Memory B cell (primary cell): ENCODE data around the gene PHGDH.

Source experiments
- ATAC-seq: fragments of 150-1000 bp; cut with Tn5 transposase; 2 replicates; pipeline ENCODE4 v1.10.0; 2021; ENCODE audit warnings: low read depth, mild to moderate bottlenecking, moderate library complexity
- DNase-seq, 2 donors: peaks; one replicate each; pipeline ENCODE4 v3.0.0; 2022; ENCODE audit warnings: low spot score in 2 of 2
- H3K27ac Mint-ChIP-seq: one replicate; pipeline ENCODE4 v1.8.0; 2022; ENCODE audit warnings: mild to moderate bottlenecking, moderate library complexity, mixed read lengths
- H3K27me3 Mint-ChIP-seq: one replicate; pipeline ENCODE4 v1.8.0; 2022; ENCODE audit warnings: mixed read lengths
- H3K36me3 Mint-ChIP-seq: one replicate; pipeline ENCODE4 v1.8.0; 2022; ENCODE audit warnings: mild to moderate bottlenecking, mixed read lengths
- H3K4me1 Mint-ChIP-seq: one replicate; pipeline ENCODE4 v1.8.0; 2022; ENCODE audit warnings: mixed read lengths
- H3K4me3 Mint-ChIP-seq: one replicate; pipeline ENCODE4 v1.8.0; 2022; ENCODE audit warnings: mild to moderate bottlenecking, moderate library complexity, mixed read lengths
- H3K9me3 Mint-ChIP-seq: one replicate; pipeline ENCODE4 v1.8.0; 2022; ENCODE audit warnings: mixed read lengths

The PHGDH gene

GRCh38 chr1:119743308-119743707 is 31.6 kb downstream of the PHGDH start:
- Mint-ChIP-seq H3K4me3 (no peak overlapping the region), H3K4me1 (peaks cover 8% of the 10 kb centered on the region), H3K27me3 (no peaks in the 10 kb centered on the region), H3K36me3 (peaks cover 2% of the 10 kb centered on the region), H3K27ac (no peak overlapping the region), H3K9me3 (no peaks in the 10 kb centered on the region)
- DNase-seq, result no peak
- no peak for ATAC-seq

GRCh38 chr1:119743776-119744597 is 32.3 kb downstream of the PHGDH start:
- peak; percentile 67 for ATAC-seq
- H3K27ac Mint-ChIP-seq, result no peak overlapping the region
- H3K36me3 Mint-ChIP-seq, result peaks cover 2% of the 10 kb centered on the region

GRCh38 chr1:119744598-119744942 is 32.8 kb downstream of the PHGDH start:
- H3K27ac Mint-ChIP-seq, result no peak overlapping the region
- H3K4me1 Mint-ChIP-seq, result peaks cover 8% of the 10 kb centered on the region
- H3K36me3 Mint-ChIP-seq, result peaks cover 2% of the 10 kb centered on the region
- no peaks in the 10 kb centered on the region for H3K9me3 Mint-ChIP-seq
- ATAC-seq (no peak), DNase-seq (no peak)
- H3K4me3 Mint-ChIP-seq, result no peak overlapping the region
- H3K27me3 Mint-ChIP-seq, result no peaks in the 10 kb centered on the region

More at GRCh38 chr1:119743776-119744597, 32.3 kb downstream of the PHGDH start:
- Mint-ChIP-seq H3K9me3 (no peaks in the 10 kb centered on the region), H3K4me1 (peaks cover 8% of the 10 kb centered on the region), H3K4me3 (no peak overlapping the region), H3K27me3 (no peaks in the 10 kb centered on the region)
- DNase-seq, result peak; percentile 7 to 12

GRCh38 chr1:119745034-119745433 is 33.3 kb downstream of the PHGDH start:
- Mint-ChIP-seq H3K9me3 (no peaks in the 10 kb centered on the region), H3K27ac (no peak overlapping the region), H3K27me3 (no peaks in the 10 kb centered on the region), H3K4me1 (peaks cover 8% of the 10 kb centered on the region), H3K36me3 (peaks cover 2% of the 10 kb centered on the region), H3K4me3 (no peak overlapping the region)
- ATAC-seq (no peak), DNase-seq (no peak)

- ATAC-seq (no peak), DNase-seq (no peak)
- Mint-ChIP-seq H3K36me3 (peaks cover under 1% of the 10 kb centered on the region), H3K27ac (no peak overlapping the region), H3K4me3 (no peak overlapping the region), H3K4me1 (peaks cover 8% of the 10 kb centered on the region), H3K27me3 (peaks cover 3% of the 10 kb centered on the region), H3K9me3 (no peaks in the 10 kb centered on the region)
These were observed 35.7 kb downstream of the PHGDH start for GRCh38 chr1:119747451-119747850.

GRCh38 chr1:119748040-119748439 is 36.3 kb downstream of the PHGDH start:
- ATAC-seq, result no peak
- H3K27ac Mint-ChIP-seq, result no peak overlapping the region
- no peaks in the 10 kb centered on the region for H3K36me3 Mint-ChIP-seq
- no peaks in the 10 kb centered on the region for H3K9me3 Mint-ChIP-seq
- peaks cover 8% of the 10 kb centered on the region for H3K4me1 Mint-ChIP-seq
- no peak overlapping the region for H3K4me3 Mint-ChIP-seq
- no peak for DNase-seq
- H3K27me3 Mint-ChIP-seq, result peaks cover 5% of the 10 kb centered on the region

GRCh38 chr1:119752592-119752991 is 40.9 kb downstream of the PHGDH start:
- Mint-ChIP-seq H3K4me3 (no peak overlapping the region), H3K27me3 (peaks cover 5% of the 10 kb centered on the region)
- no peak for ATAC-seq

GRCh38 chr1:119758584-119758983 is 46.9 kb downstream of the PHGDH start:
- Mint-ChIP-seq H3K4me1 (no peaks in the 10 kb centered on the region), H3K27me3 (peaks cover 4% of the 10 kb centered on the region), H3K36me3 (no peaks in the 10 kb centered on the region), H3K27ac (no peak overlapping the region), H3K9me3 (no peaks in the 10 kb centered on the region), H3K4me3 (no peak overlapping the region)
- ATAC-seq (no peak), DNase-seq (no peak)

More at GRCh38 chr1:119752592-119752991, 40.9 kb downstream of the PHGDH start:
- H3K27ac Mint-ChIP-seq, result no peak overlapping the region
- DNase-seq, result no peak
- no peaks in the 10 kb centered on the region for H3K36me3 Mint-ChIP-seq
- no peaks in the 10 kb centered on the region for H3K9me3 Mint-ChIP-seq
- H3K4me1 Mint-ChIP-seq, result no peaks in the 10 kb centered on the region

- Mint-ChIP-seq H3K27ac (no peak overlapping the region), H3K36me3 (no peaks in the 10 kb centered on the region), H3K4me1 (no peaks in the 10 kb centered on the region), H3K4me3 (no peak overlapping the region), H3K27me3 (peaks cover 12% of the 10 kb centered on the region), H3K9me3 (no peaks in the 10 kb centered on the region)
- DNase-seq (no peak), ATAC-seq (no peak)
These were observed 50.7 kb downstream of the PHGDH start for GRCh38 chr1:119762409-119762808.

GRCh38 chr1:119762953-119763352 is 51.2 kb downstream of the PHGDH start:
- peaks cover 13% of the 10 kb centered on the region for H3K27me3 Mint-ChIP-seq
- H3K27ac Mint-ChIP-seq, result no peak overlapping the region
- H3K36me3 Mint-ChIP-seq, result no peaks in the 10 kb centered on the region
- ATAC-seq (no peak), DNase-seq (no peak)
- H3K4me3 Mint-ChIP-seq, result no peak overlapping the region
- H3K4me1 Mint-ChIP-seq, result no peaks in the 10 kb centered on the region
- no peaks in the 10 kb centered on the region for H3K9me3 Mint-ChIP-seq

- no peaks in the 10 kb centered on the region for H3K9me3 Mint-ChIP-seq
These were observed 52.5 kb downstream of the PHGDH start for GRCh38 chr1:119764220-119764619.

GRCh38 chr1:119766374-119766794 is 54.6 kb downstream of the PHGDH start:
- Mint-ChIP-seq H3K36me3 (no peaks in the 10 kb centered on the region), H3K4me3 (no peak overlapping the region), H3K9me3 (no peaks in the 10 kb centered on the region), H3K27ac (no peak overlapping the region), H3K27me3 (peaks cover 9% of the 10 kb centered on the region), H3K4me1 (no peaks in the 10 kb centered on the region)
- DNase-seq (no peak), ATAC-seq (no peak)

More at GRCh38 chr1:119764220-119764619, 52.5 kb downstream of the PHGDH start:
- Mint-ChIP-seq H3K36me3 (no peaks in the 10 kb centered on the region), H3K27ac (no peak overlapping the region), H3K4me1 (no peaks in the 10 kb centered on the region), H3K27me3 (peaks cover 13% of the 10 kb centered on the region), H3K4me3 (no peak overlapping the region)
- no peak for ATAC-seq
- no peak for DNase-seq

GRCh38 chr1:119767486-119767885 is 55.8 kb downstream of the PHGDH start:
- Mint-ChIP-seq H3K4me3 (no peak overlapping the region), H3K36me3 (no peaks in the 10 kb centered on the region), H3K4me1 (no peaks in the 10 kb centered on the region), H3K27me3 (peaks cover 9% of the 10 kb centered on the region), H3K27ac (no peak overlapping the region), H3K9me3 (no peaks in the 10 kb centered on the region)
- DNase-seq (no peak), ATAC-seq (no peak)

- Mint-ChIP-seq H3K27ac (no peak within 1 kb of the TSS), H3K4me1 (no peaks in the 10 kb centered on the region), H3K4me3 (no peak within 1 kb of the TSS), H3K36me3 (no peaks in the 10 kb centered on the region), H3K27me3 (peaks cover 12% of the 10 kb centered on the region), H3K9me3 (no peaks in the 10 kb centered on the region)
- ATAC-seq, result no peak
- DNase-seq, result no peak
These were observed 57.0 kb downstream of the PHGDH start, which contains the start of gene HMGCS2 for GRCh38 chr1:119768778-119769177. TSS of gene HMGCS2 (minus strand) at chr1:119768905. CDS start at chr1:119768844, 61 bp downstream.

GRCh38 chr1:119771016-119771415 is 59.3 kb downstream of the PHGDH start:
- no peak for ATAC-seq

More at GRCh38 chr1:119771016-119771415, 59.3 kb downstream of the PHGDH start:
- H3K27ac Mint-ChIP-seq, result no peak overlapping the region
- H3K27me3 Mint-ChIP-seq, result peaks cover 9% of the 10 kb centered on the region
- no peaks in the 10 kb centered on the region for H3K4me1 Mint-ChIP-seq
- no peaks in the 10 kb centered on the region for H3K9me3 Mint-ChIP-seq
- no peak overlapping the region for H3K4me3 Mint-ChIP-seq
- no peak for DNase-seq
- H3K36me3 Mint-ChIP-seq, result no peaks in the 10 kb centered on the region
